ENCODE measurements around the gene ACAP2. TPM values are rescaled to one million over a fixed set of nuclear protein-coding genes. Genes with fewer than 3 reads are reported as not detected.

The ACAP2 gene
- total and polyA plus RNA-seq, 2 experiments from 2014 or later = 45.6 to 104 TPM

- no peak for TF ChIP-seq ZNF462 (CRISPR knock-in tag; IDR thresholded peaks at IDR 0.05)
- no peak for TF ChIP-seq POLR2AphosphoS5 (IDR thresholded peaks at IDR 0.05; ENCODE audit: low read depth)
- TF ChIP-seq ETS1 (IDR thresholded peaks at IDR 0.05) = no peak
- no peak for TF ChIP-seq CREB1 (CRISPR knock-in tag; IDR thresholded peaks at IDR 0.05; ENCODE audit: low read depth)
- TF ChIP-seq STAT1 (IDR thresholded peaks at IDR 0.05; ENCODE audit: unreplicated experiment) = no peak
- no peak for TF ChIP-seq NANOG (IDR thresholded peaks at IDR 0.05; ENCODE audit: borderline replicate concordance)
- TF ChIP-seq JUNB (IDR thresholded peaks at IDR 0.05; ENCODE audit: unreplicated experiment) = no peak
- TF ChIP-seq ZNF114 (CRISPR knock-in tag; IDR thresholded peaks at IDR 0.05) = no peak
Measured at GRCh38 chr3:195458316-195458717, 15.5 kb upstream of the ACAP2 start (continued).

- Mint-ChIP-seq H3K36me3 (ENCODE audit: low read depth) (no peaks in the 10 kb centered on the region; the same call in 2 of the 3 replicates), H3K27me3 (ENCODE audit: insufficient read depth, low read depth, poor library complexity) (no peaks in the 10 kb centered on the region), H3K4me3 (no peak overlapping the region), H3K9me3 (no peaks in the 10 kb centered on the region; the same call in 2 of the 3 replicates), H3K4me1 (peaks cover 8% of the 10 kb centered on the region; the same call in 2 of the 3 replicates), H3K27ac (no peak overlapping the region)
- Histone ChIP-seq H4K20me1 (replicated peaks; ENCODE audit: insufficient read depth) (no peaks in the 10 kb centered on the region), H3K27me3 (ENCODE audit: insufficient read depth) (no peaks in the 10 kb centered on the region), H3K4me3 (no peak overlapping the region), H3K9me2 (ENCODE audit: insufficient read depth) (peaks cover 8% of the 10 kb centered on the region; the same call in 1 of the 2 replicates), H3K27ac (ENCODE audit: low read depth) (no peak overlapping the region), H3K36me3 (ENCODE audit: insufficient read depth) (no peaks in the 10 kb centered on the region), H3K4me1 (ENCODE audit: insufficient read depth) (no peaks in the 10 kb centered on the region), H3K79me2 (replicated peaks; ENCODE audit: insufficient read depth) (no peaks in the 10 kb centered on the region), H3K4me2 (no peak overlapping the region), H2AFZ (no peak overlapping the region), H3F3A (replicated peaks; ENCODE audit: low read depth) (no peaks in the 10 kb centered on the region)
- DNase-seq (ENCODE audit: low spot score) = no peak
- ATAC-seq = no peak
- TF ChIP-seq EZH2 (IDR thresholded peaks at IDR 0.05; ENCODE audit: low read depth, unreplicated experiment) (no peak), NANOG (IDR thresholded peaks at IDR 0.05; ENCODE audit: borderline replicate concordance) (no peak), ETS1 (IDR thresholded peaks at IDR 0.05) (no peak), ZNF114 (CRISPR knock-in tag; IDR thresholded peaks at IDR 0.05) (no peak), ZNF331 (CRISPR knock-in tag; IDR thresholded peaks at IDR 0.05; ENCODE audit: low read depth) (no peak), STAT1 (IDR thresholded peaks at IDR 0.05; ENCODE audit: unreplicated experiment) (no peak), CTCF (conservative IDR thresholded peaks at IDR 0.05; ENCODE audit: low read depth in 2 of 2) (no peak)
Measured at GRCh38 chr3:195455789-195456188, 13.0 kb upstream of the ACAP2 start.
